NT2/D1 (cell line): ENCODE data around the gene CCDC66.

ENCODE experiments used
- SUZ12 ChIP-seq: IDR thresholded peaks from 2 replicates; pipeline ENCODE4 v1.6.1; 2011; ENCODE audit not compliant: insufficient read length, insufficient read depth; ENCODE audit errors: extremely low read depth
- YY1 ChIP-seq: IDR thresholded peaks from 2 replicates; pipeline ENCODE4 v1.6.1; 2011; ENCODE audit not compliant: insufficient read length, insufficient read depth
- ZNF274 ChIP-seq: IDR thresholded peaks from 2 replicates; pipeline ENCODE4 v1.6.1; 2011; ENCODE audit warnings: mild to moderate bottlenecking, low read depth, low read length

DNA sequence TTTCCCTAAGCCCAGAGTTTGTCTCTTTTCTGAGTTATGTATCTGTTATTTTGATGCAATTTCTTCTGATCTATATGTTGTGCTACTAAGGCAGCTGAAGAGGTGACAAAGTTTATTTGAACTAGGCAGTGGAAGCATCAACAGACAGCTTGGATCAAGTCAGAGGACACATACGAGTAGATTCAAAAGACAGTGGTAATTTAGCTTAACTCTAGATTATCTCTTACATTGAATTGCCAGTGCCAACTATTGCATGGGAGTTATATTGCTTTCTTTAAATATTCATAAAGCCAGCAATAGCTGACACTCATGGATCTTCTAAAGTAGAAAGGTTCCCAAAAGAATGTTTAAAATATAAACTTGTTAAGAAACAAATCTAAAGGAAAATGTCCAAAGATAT lies 37.3 kb upstream of the CCDC66 start:
- no peak for TF ChIP-seq YY1
- no peak for TF ChIP-seq ZNF274
- TF ChIP-seq SUZ12, result no peak
